CD4-positive, alpha-beta T cell (primary cell): ENCODE results near the gene EGFR. TPM values are rescaled to one million over a fixed set of nuclear protein-coding genes. Genes with fewer than 3 reads are reported as not detected.

Experiments
- ATAC-seq: fragments of 200-7000 bp; cut with Tn5 transposase; one replicate; pipeline ENCODE4 v1.10.0; 2022; ENCODE audit warnings: mild to moderate bottlenecking; ENCODE audit not compliant: poor library complexity
- CTCF ChIA-PET: fragments of 350-600 bp; sonication (Branson Sonifier 250); formaldehyde crosslinking; loops from one replicate; lab custom pipeline; 2021; ENCODE audit warnings: antibody characterized with exemption, inconsistent platforms; lab: Charles Lee
- POLR2A ChIA-PET: fragments of 350-600 bp; sonication (Branson Sonifier 250); formaldehyde crosslinking; loops from one replicate; lab custom pipeline; 2021; ENCODE audit warnings: antibody characterized with exemption, inconsistent platforms; lab: Charles Lee
- DNase-seq, 14 experiments: peaks; one replicate each; pipeline ENCODE4 v3.0.0-alpha.2; 2013 to 2020; ENCODE audit warnings: mixed read lengths in 2 of 14
- H3K27ac ChIP-seq, 2 donors: one replicate each; pipeline versions ENCODE4 v1.5.1 to v1.7.0; 2013; ENCODE audit warnings: low read length in 2 of 2, low read depth in 1 of 2, mild to moderate bottlenecking in 1 of 2
- H3K27me3 ChIP-seq, 2 experiments: 1 replicate in 1 of 2; 2 replicates in 1 of 2; pipeline versions ENCODE4 v1.6.1 to v1.7.0; 2013; ENCODE audit warnings: low read length in 2 of 2, control low read depth in 1 of 2, mild to moderate bottlenecking in 1 of 2, moderate library complexity in 1 of 2; ENCODE audit not compliant: insufficient read depth in 2 of 2, control insufficient read depth in 1 of 2
- H3K36me3 ChIP-seq: one replicate; pipeline ENCODE4 v1.6.1; 2013; ENCODE audit warnings: low read length, control low read depth; ENCODE audit not compliant: insufficient read depth
- H3K4me1 ChIP-seq: one replicate; pipeline ENCODE4 v1.6.1; 2013; ENCODE audit warnings: low read length, control low read depth; ENCODE audit not compliant: insufficient read depth
- H3K4me3 ChIP-seq: one replicate; pipeline ENCODE4 v1.5.1; 2013; ENCODE audit warnings: mild to moderate bottlenecking, low read length, moderate library complexity
- H3K9me3 ChIP-seq, 2 experiments: 1 replicate in 1 of 2; 2 replicates in 1 of 2; pipeline versions ENCODE4 v1.6.1 to v1.7.0; 2013; ENCODE audit warnings: low read length in 2 of 2, mild to moderate bottlenecking in 2 of 2, control low read depth in 1 of 2, moderate library complexity in 1 of 2; ENCODE audit not compliant: control insufficient read depth in 1 of 2, insufficient read depth in 1 of 2
- H3K27ac Mint-ChIP-seq: one replicate; pipeline ENCODE4 v1.8.0; 2020; ENCODE audit warnings: mixed read lengths
- H3K27me3 Mint-ChIP-seq: one replicate; pipeline ENCODE4 v1.8.0; 2021; ENCODE audit warnings: mixed read lengths
- H3K36me3 Mint-ChIP-seq: one replicate; pipeline ENCODE4 v1.8.0; 2021; ENCODE audit warnings: low read depth, mixed read lengths
- H3K4me1 Mint-ChIP-seq: one replicate; pipeline ENCODE4 v1.8.0; 2021; ENCODE audit warnings: low read depth, mixed read lengths
- H3K4me3 Mint-ChIP-seq: one replicate; pipeline ENCODE4 v1.8.0; 2020; ENCODE audit warnings: mild to moderate bottlenecking, mixed read lengths
- H3K9me3 Mint-ChIP-seq: one replicate; pipeline ENCODE4 v1.8.0; 2020; ENCODE audit warnings: mixed read lengths
- intact Hi-C, 2 experiments: fragments of 100-400 bp; cut with DNase I in 1 of 2; cut with micrococcal nuclease in 1 of 2; formaldehyde crosslinking; loops; one replicate each; pipeline versions ENCODE4 v1.15.1 to v1.9.0; 2023 to 2025; cut with DNase I, micrococcal nuclease
- total RNA-seq, 174 experiments: library from RNA in 2 of 174; stranded (reverse) in 2 of 174; gene quantifications; one replicate each; pipeline ENCODE4 v1.2.3 and lab custom pipeline; 2021 to 2026
- TF ChIP-seq, protein P1 (sequence below): fragments of 200-600 bp; IDR thresholded peaks from one replicate; pipeline ENCODE4 v1.8.0; 2022; ENCODE audit warnings: antibody characterized with exemption, mild to moderate bottlenecking

Gene EGFR
- total RNA-seq, 2 experiments from 2014 or later, result not detected

DNA sequence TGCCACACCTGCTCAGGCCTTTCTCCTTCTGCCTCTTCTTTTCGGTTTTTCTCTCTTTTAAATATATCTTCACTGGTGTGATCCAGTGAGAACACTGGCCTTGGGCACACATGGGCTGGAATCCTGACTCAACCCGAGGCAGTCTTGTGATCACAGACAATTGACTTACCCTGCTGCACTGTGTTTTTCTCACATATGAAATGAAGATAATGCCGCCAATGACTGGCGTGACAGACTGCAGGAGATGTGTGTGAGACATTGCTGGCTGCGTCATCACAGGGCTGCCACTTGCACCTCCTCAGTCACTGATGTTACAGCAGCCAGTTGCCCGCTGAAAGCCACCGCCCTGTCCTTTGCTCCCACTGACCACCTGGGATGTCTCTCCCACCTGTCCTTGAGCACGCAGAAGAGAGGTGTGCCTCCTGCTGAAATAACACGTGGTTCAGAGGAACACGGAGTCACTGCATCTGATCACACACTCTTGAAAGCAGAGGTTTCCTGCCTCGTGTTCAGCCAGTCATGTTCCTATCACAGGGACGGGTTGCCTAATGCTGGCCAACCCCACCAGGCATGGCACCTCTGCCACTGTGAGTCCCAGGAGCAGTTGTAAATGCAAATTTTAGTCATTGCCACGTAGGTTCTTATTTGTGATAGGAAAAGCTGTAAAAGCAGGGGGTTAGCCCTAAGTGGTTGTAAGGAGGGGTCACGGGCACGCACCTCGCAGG, 221.8 kb downstream of the EGFR start:
- Histone ChIP-seq H3K9me3 (peaks cover 0 to 4% of the 10 kb centered on the region in 2 experiments), H3K27me3 (peaks cover 2 to 3% of the 10 kb centered on the region in 2 experiments), H3K4me3 (no peak overlapping the region), H3K4me1 (no peaks in the 10 kb centered on the region), H3K27ac (no peak overlapping the region), H3K36me3 (no peaks in the 10 kb centered on the region)
- H3K4me3 Mint-ChIP-seq, result no peak overlapping the region
- no peaks in the 10 kb centered on the region for H3K4me1 Mint-ChIP-seq
- ChIA-PET CTCF (no interaction called here), POLR2A (no interaction called here)
- peak in 1 of 14 experiments; percentile 4 for DNase-seq
- no peaks in the 10 kb centered on the region for H3K9me3 Mint-ChIP-seq
- no peak overlapping the region for H3K27ac Mint-ChIP-seq
- H3K36me3 Mint-ChIP-seq, result no peaks in the 10 kb centered on the region
- intact Hi-C loops, result no loop called here
- TF ChIP-seq, protein P1, sequence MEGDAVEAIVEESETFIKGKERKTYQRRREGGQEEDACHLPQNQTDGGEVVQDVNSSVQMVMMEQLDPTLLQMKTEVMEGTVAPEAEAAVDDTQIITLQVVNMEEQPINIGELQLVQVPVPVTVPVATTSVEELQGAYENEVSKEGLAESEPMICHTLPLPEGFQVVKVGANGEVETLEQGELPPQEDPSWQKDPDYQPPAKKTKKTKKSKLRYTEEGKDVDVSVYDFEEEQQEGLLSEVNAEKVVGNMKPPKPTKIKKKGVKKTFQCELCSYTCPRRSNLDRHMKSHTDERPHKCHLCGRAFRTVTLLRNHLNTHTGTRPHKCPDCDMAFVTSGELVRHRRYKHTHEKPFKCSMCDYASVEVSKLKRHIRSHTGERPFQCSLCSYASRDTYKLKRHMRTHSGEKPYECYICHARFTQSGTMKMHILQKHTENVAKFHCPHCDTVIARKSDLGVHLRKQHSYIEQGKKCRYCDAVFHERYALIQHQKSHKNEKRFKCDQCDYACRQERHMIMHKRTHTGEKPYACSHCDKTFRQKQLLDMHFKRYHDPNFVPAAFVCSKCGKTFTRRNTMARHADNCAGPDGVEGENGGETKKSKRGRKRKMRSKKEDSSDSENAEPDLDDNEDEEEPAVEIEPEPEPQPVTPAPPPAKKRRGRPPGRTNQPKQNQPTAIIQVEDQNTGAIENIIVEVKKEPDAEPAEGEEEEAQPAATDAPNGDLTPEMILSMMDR, result no peak
- peaks cover 34% of the 10 kb centered on the region for H3K27me3 Mint-ChIP-seq
- no peak for ATAC-seq

DNA sequence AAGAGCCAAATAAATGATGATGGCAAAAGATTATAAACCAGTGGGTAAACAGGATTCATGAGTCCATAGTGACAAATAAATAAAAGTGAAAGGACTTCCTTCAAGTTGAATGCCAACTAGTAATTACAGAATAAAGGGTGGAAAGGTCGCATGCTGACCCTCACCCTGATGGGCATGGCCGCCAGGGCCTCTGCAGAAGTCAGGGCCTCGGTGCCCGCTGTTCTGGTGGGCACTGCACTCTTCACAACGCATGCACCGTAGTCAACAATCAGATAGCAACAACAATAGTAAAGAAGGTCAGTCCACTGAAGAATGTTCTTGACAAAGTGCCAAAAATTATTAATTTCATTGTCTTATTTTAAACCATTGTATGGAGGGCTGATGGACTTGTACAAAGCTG, 223.1 kb downstream of the EGFR start:
- intact Hi-C loops, result no loop called here
- H3K4me1 ChIP-seq, result no peaks in the 10 kb centered on the region
- peaks cover 2 to 10% of the 10 kb centered on the region in 2 experiments for H3K27me3 ChIP-seq
- TF ChIP-seq, protein P1, result no peak
- POLR2A ChIA-PET, result no interaction called here
- no peak overlapping the region for H3K27ac Mint-ChIP-seq
- no peaks in the 10 kb centered on the region for H3K36me3 ChIP-seq
- no peaks in the 10 kb centered on the region for H3K4me1 Mint-ChIP-seq
- peaks cover 0 to 4% of the 10 kb centered on the region in 2 experiments for H3K9me3 ChIP-seq
- peaks cover 32% of the 10 kb centered on the region for H3K27me3 Mint-ChIP-seq
- no peaks in the 10 kb centered on the region for H3K36me3 Mint-ChIP-seq
- H3K9me3 Mint-ChIP-seq, result no peaks in the 10 kb centered on the region
- DNase-seq, result no peak
- CTCF ChIA-PET, result no interaction called here
- no peak overlapping the region for H3K4me3 ChIP-seq
- ATAC-seq, result no peak
- no peak overlapping the region for H3K4me3 Mint-ChIP-seq
- H3K27ac ChIP-seq, result no peak overlapping the region

DNA sequence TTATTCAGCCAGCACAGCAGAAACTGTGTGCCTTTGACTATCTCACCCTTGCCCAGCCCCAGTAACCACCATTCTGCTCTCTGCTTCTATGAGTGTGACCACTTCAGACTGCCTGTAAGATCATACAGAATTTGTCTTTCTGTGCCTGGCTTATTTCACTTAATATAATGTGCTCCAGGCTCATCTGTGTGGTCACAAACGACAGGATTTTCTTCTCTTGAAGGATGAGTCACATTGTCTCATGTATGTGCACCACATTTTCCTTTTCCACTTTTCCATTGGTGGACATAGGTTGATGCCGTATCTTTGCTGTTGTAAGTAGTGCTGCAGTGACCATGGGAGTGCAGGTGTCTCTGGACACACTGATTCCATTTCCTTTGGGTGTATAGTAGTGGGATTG, 223.8 kb downstream of the EGFR start:
- CTCF ChIA-PET, result interaction anchor here (0.7 kb wide), 1 partner anchor 1048 kb away, joined by 3 read pairs; no protein-coding TSS in a partner anchor
- Histone ChIP-seq H3K27ac (no peak overlapping the region), H3K27me3 (peaks cover 2 to 10% of the 10 kb centered on the region in 2 experiments), H3K36me3 (no peaks in the 10 kb centered on the region), H3K9me3 (peaks cover 0 to 4% of the 10 kb centered on the region in 2 experiments), H3K4me3 (no peak overlapping the region), H3K4me1 (no peaks in the 10 kb centered on the region)
- Mint-ChIP-seq H3K4me1 (no peaks in the 10 kb centered on the region), H3K36me3 (no peaks in the 10 kb centered on the region), H3K27ac (no peak overlapping the region), H3K4me3 (no peak overlapping the region), H3K9me3 (no peaks in the 10 kb centered on the region), H3K27me3 (peaks cover 34% of the 10 kb centered on the region)
- DNase-seq, result no peak
- TF ChIP-seq, protein P1, result no peak
- no peak for ATAC-seq
- intact Hi-C loops, result no loop called here
- POLR2A ChIA-PET, result no interaction called here
